K562 (cell line): ENCODE data around the gene DHDDS. TPM values are rescaled to one million over a fixed set of nuclear protein-coding genes. Genes with fewer than 3 reads are reported as not detected.

ENCODE experiments used
- ATAC-seq: fragments of 200-7000 bp; cut with Tn5 transposase; 3 replicates; pipeline ENCODE4 v1.9.1; 2020; ENCODE audit warnings: moderate library complexity
- BruUV-seq: library from RNA; stranded (reverse); fragments of 400-500 nt; replicated peaks from 2 replicates; lab custom pipeline; 2021; lab: Mats Ljungman, UMichigan
- CTCF ChIA-PET: fragments of 300-600 bp; formaldehyde crosslinking; extraction: SDS; loops from one replicate; lab custom pipeline; 2021; ENCODE audit warnings: low intra/inter-chr PET ratio; lab: Yijun Ruan, JAX
- POLR2A ChIA-PET: fragments of 300-600, 350-650 bp; sonication (Branson Sonifier 250); formaldehyde crosslinking; extraction: SDS; loops from one replicate; lab custom pipeline; 2021; ENCODE audit warnings: antibody characterized with exemption, inconsistent platforms; lab: Yijun Ruan, JAX
- DNase-seq, 4 experiments: peaks; one replicate each; pipeline versions ENCODE4 v3.0.0 to v3.0.0-alpha.2; 2011 to 2018; ENCODE audit warnings: low spot score in 3 of 4, mixed read lengths in 3 of 4; ENCODE audit errors: extremely low read depth in 1 of 4
- FAIRE-seq: peaks from 2 replicates; lab custom pipeline; 2011; peaks lifted over from hg19 to GRCh38; lab: Jason Lieb, UNC
- H2AFZ ChIP-seq: 2 replicates; pipeline ENCODE4 v1.6.0; 2011; ENCODE audit warnings: low read depth, low read length, control low read depth, inconsistent platforms
- H3K27ac ChIP-seq: fragments of 200-600 bp; 3 replicates; pipeline ENCODE4 v1.8.0; 2011; ENCODE audit warnings: low read depth, mild to moderate bottlenecking, control low read depth, inconsistent platforms, low read length, moderate library complexity, mixed read lengths; ENCODE audit errors: extremely low read depth
- H3K27me3 ChIP-seq, 2 experiments: fragments of 300-600 bp in 1 of 2; 2 replicates in 1 of 2; 3 replicates in 1 of 2; pipeline versions ENCODE4 v1.6.0 to v1.8.0; 2011; ENCODE audit warnings: inconsistent platforms in 2 of 2, low read length in 2 of 2, mild to moderate bottlenecking in 1 of 2, mixed read lengths in 1 of 2, moderate library complexity in 1 of 2; ENCODE audit not compliant: control insufficient read depth in 2 of 2, insufficient read depth in 2 of 2
- H3K36me3 ChIP-seq: fragments of 300-600 bp; 3 replicates; pipeline ENCODE4 v1.8.0; 2011; ENCODE audit warnings: mild to moderate bottlenecking, low read length, inconsistent platforms; ENCODE audit not compliant: control insufficient read depth, insufficient read depth
- H3K4me1 ChIP-seq, 2 experiments: fragments of 200-600 bp in 1 of 2; replicated peaks in 1 of 2; 2 replicates in 1 of 2; 3 replicates in 1 of 2; pipeline versions ENCODE4 v1.5.1 to v1.8.0; 2011; ENCODE audit warnings: inconsistent platforms in 2 of 2, low read length in 2 of 2, mild to moderate bottlenecking in 1 of 2, mixed read lengths in 1 of 2, moderate library complexity in 1 of 2; ENCODE audit not compliant: control insufficient read depth in 2 of 2, insufficient read depth in 2 of 2
- H3K4me2 ChIP-seq: 2 replicates; pipeline ENCODE4 v1.6.1; 2011; ENCODE audit warnings: low read length, control low read depth, inconsistent platforms, mixed read lengths; ENCODE audit not compliant: insufficient read depth
- H3K4me3 ChIP-seq: fragments of 200-600 bp; sonication (generic), shearing (Covaris generic); 2 replicates; pipeline ENCODE4 v1.5.1; 2016; ENCODE audit warnings: control low read depth, inconsistent platforms
- H3K79me2 ChIP-seq: fragments of 200-600 bp; 3 replicates; pipeline ENCODE4 v1.8.0; 2011; ENCODE audit warnings: low read length, inconsistent platforms; ENCODE audit not compliant: control insufficient read depth, insufficient read depth
- H3K9ac ChIP-seq, 2 experiments: 2 replicates each; pipeline versions ENCODE4 v1.6.0 to v1.6.1; 2011; ENCODE audit warnings: low read depth in 2 of 2, low read length in 2 of 2, control low read depth in 1 of 2, inconsistent platforms in 1 of 2, mild to moderate bottlenecking in 1 of 2, mixed read lengths in 1 of 2; ENCODE audit not compliant: insufficient read depth in 1 of 2
- H3K9me1 ChIP-seq: one replicate; pipeline ENCODE4 v1.6.0; 2011; ENCODE audit warnings: inconsistent platforms, mild to moderate bottlenecking, low read length, moderate library complexity; ENCODE audit not compliant: control insufficient read depth, insufficient read depth
- H3K9me3 ChIP-seq: replicated peaks from 2 replicates; pipeline ENCODE4 v1.5.1; 2011; ENCODE audit warnings: low read depth, low read length, inconsistent platforms; ENCODE audit not compliant: control insufficient read depth, insufficient read depth
- H4K20me1 ChIP-seq: replicated peaks from 2 replicates; pipeline ENCODE4 v1.6.1; 2011; ENCODE audit warnings: low read length, inconsistent platforms, mixed read lengths; ENCODE audit not compliant: control insufficient read depth, insufficient read depth
- BHLHE40 ChIP-seq: IDR thresholded peaks from 2 replicates; pipeline ENCODE4 v1.6.1; 2011; ENCODE audit warnings: low read length, improper control_type of control experiment
- CBFA2T2 ChIP-seq: fragments of 450-650 bp; conservative IDR thresholded peaks from 2 replicates; pipeline ENCODE4 v1.6.1; 2017; ENCODE audit warnings: mild to moderate bottlenecking
- MCM7 ChIP-seq, 2 experiments: fragments of 450-650 bp; IDR thresholded peaks; 2 replicates each; pipeline ENCODE4 v1.6.1; 2016 to 2018
- MECOM ChIP-seq: fragments of 250-450 bp; sonication (Bioruptor Pico); IDR thresholded peaks from 2 replicates; pipeline ENCODE4 v1.8.0; 2022; ENCODE audit warnings: inconsistent platforms
- MEIS2 ChIP-seq: fragments of 450-650 bp; IDR thresholded peaks from 2 replicates; pipeline ENCODE4 v1.6.1; 2014; ENCODE audit warnings: mild to moderate bottlenecking; ENCODE audit not compliant: partially characterized antibody
- NFE2L1 ChIP-seq: fragments of 450-650 bp; IDR thresholded peaks from 2 replicates; pipeline ENCODE4 v1.6.1; 2016; ENCODE audit warnings: missing genetic modification characterization, low read depth, mild to moderate bottlenecking, missing compliant biosample characterization, moderate library complexity, borderline replicate concordance
- PPARD ChIP-seq: fragments of 250-450 bp; sonication (Bioruptor Pico); IDR thresholded peaks from 2 replicates; pipeline ENCODE4 v1.8.0; 2022; ENCODE audit warnings: inconsistent platforms, mild to moderate bottlenecking, moderate library complexity
- STAG1 ChIP-seq: sonication (generic); formaldehyde crosslinking; IDR thresholded peaks from 2 replicates; pipeline ENCODE4 v1.5.0; 2020; ENCODE audit warnings: missing genetic modification reagents, borderline replicate concordance
- TCF15 ChIP-seq: fragments of 250-450 bp; sonication (Bioruptor Pico); IDR thresholded peaks from 2 replicates; pipeline ENCODE4 v1.8.0; 2022; ENCODE audit warnings: moderate library complexity, mild to moderate bottlenecking, inconsistent platforms
- ZFP36 ChIP-seq: fragments of 150-350 bp; IDR thresholded peaks from 2 replicates; pipeline ENCODE4 v1.6.1; 2018; ENCODE audit warnings: low read length, low read depth; ENCODE audit not compliant: partially characterized antibody
- ZKSCAN8 ChIP-seq: fragments of 200-800 bp; sonication (Bioruptor generic); IDR thresholded peaks from 2 replicates; pipeline ENCODE4 v1.6.1; 2016; ENCODE audit warnings: missing genetic modification characterization, missing compliant biosample characterization
- ZNF274 ChIP-seq: IDR thresholded peaks from 2 replicates; pipeline ENCODE4 v1.6.1; 2011; ENCODE audit warnings: low read depth, mild to moderate bottlenecking, low read length, moderate library complexity, borderline replicate concordance
- ZNF407 ChIP-seq: fragments of 450-650 bp; IDR thresholded peaks from 2 replicates; pipeline ENCODE4 v1.6.1; 2016; ENCODE audit warnings: low read depth
- ZSCAN29 ChIP-seq: fragments of 450-650 bp; IDR thresholded peaks from 2 replicates; pipeline ENCODE4 v1.6.1; 2017
- WGBS: fragments of 100-300 bp; shearing (Covaris generic); methylation state at CpG from one replicate; pipeline ENCODE4 v1.1.6; 2016; ENCODE audit warnings: low coverage, mixed read lengths; ENCODE audit not compliant: insufficient coverage; ENCODE audit errors: missing lambda C conversion rate; 5-methylcytosine and 5-hydroxymethylcytosine counted together
- in situ Hi-C: fragments of 300-500 bp; cut with MboI; formaldehyde crosslinking; loops from 4 replicates; pipeline ENCODE4 v1.15.0; 2018; ENCODE audit warnings: inconsistent platforms, mixed read lengths
- intact Hi-C: fragments of 100-400 bp; cut with micrococcal nuclease; formaldehyde crosslinking; loops from 2 replicates; pipeline ENCODE4 v1.14.2; 2022
- polyA plus RNA-seq, 8 experiments: library from polyadenylated mRNA; depleted of rRNA in 4 of 8; stranded (reverse) in 5 of 8; unstranded in 3 of 8; fragments of >200 nt; fragmentation: Nextera tagmentation in 2 of 8; fragmentation: Illumina TruSeq in 1 of 8; extraction: Ambion mirVana in 2 of 8; extraction: Trizol in 1 of 8; gene quantifications; 2 replicates each; pipeline versions ENCODE4 v1.2.1 to v1.2.3, GENCODE V29; 2011 to 2014; ENCODE audit warnings: inconsistent platforms in 1 of 8, missing spikeins in 1 of 8
- total RNA-seq, 7 experiments: library from RNA; depleted of rRNA in 6 of 7; stranded (reverse); fragments of >200 nt in 6 of 7; fragmentation: Illumina TruSeq in 2 of 7; extraction: Trizol in 2 of 7; gene quantifications; 2 replicates each; pipeline versions ENCODE4 v1.2.1 to v1.2.3, GENCODE V29; 2011 to 2021; ENCODE audit warnings: low replicate concordance in 1 of 7

DHDDS gene
- total and polyA plus RNA-seq, 9 of the 15 experiments (the other 6 are each of a cell fraction or from before 2014, with no cell fraction given): 33.3 to 55.0 (median 44.3) TPM

- Histone ChIP-seq H3K4me2 (peak overlapping the region; percentile 90), H4K20me1 (peaks cover 16% of the 10 kb centered on the region), H3K27me3 (no peaks in the 10 kb centered on the region), H3K79me2 (peaks cover 28% of the 10 kb centered on the region), H3K9me3 (no peaks in the 10 kb centered on the region), H3K9me1 (no peaks in the 10 kb centered on the region), H2AFZ (no peak overlapping the region), H3K4me1 (peaks cover 29 to 30% of the 10 kb centered on the region in 2 experiments; a peak in 4 of 5 replicates), H3K4me3 (peak overlapping the region; percentile 95), H3K9ac (peak overlapping the region; percentile 98 to 99), H3K27ac (peak overlapping the region; percentile 100), H3K36me3 (peaks cover 60% of the 10 kb centered on the region)
- CTCF ChIA-PET: no interaction called here
- intact Hi-C loops (no loop called here), in situ Hi-C loops (no loop called here)
- FAIRE-seq (peak; percentile 62), ATAC-seq (peak; percentile 80), DNase-seq (peak; percentile 98 to 99 (median 98))
- POLR2A ChIA-PET: interaction anchor here (0.5 to 3.8 kb wide), 14 partner anchors 10 to 968 kb away, joined by 3 to 32 read pairs (median 3); partner anchors contain the start of gene DHDDS
- BruUV-seq: no TSS peak
- WGBS: 1% methylated on average over 50 of the region's 71 CpGs
- no peak for TF ChIP-seq ZSCAN29
- no peak for TF ChIP-seq MCM7 (IDR thresholded peaks at IDR 0.05)
- no peak for TF ChIP-seq ZNF407
- no peak for TF ChIP-seq NFE2L1 (tag)
- no peak for TF ChIP-seq PPARD (CRISPR knock-in tag)
- no peak for TF ChIP-seq CBFA2T2
- peak; percentile 99 for TF ChIP-seq BHLHE40
- TF ChIP-seq ZKSCAN8 (CRISPR knock-in tag): no peak
- peak; percentile 52; the same call in 1 of the 2 replicates for TF ChIP-seq ZNF274
- TF ChIP-seq STAG1 (CRISPR knock-in tag): no peak
- TF ChIP-seq TCF15: no peak
- TF ChIP-seq MEIS2: peak; percentile 77
- TF ChIP-seq MECOM (CRISPR knock-in tag): no peak
- peak; percentile 18 for TF ChIP-seq ZFP36
Observed at GRCh38 chr1:26472901-26473845, 41.1 kb downstream of the DHDDS start.
